K562 treated with DMSO at 1 percent for 24 hours (cell line): ENCODE data around the gene ATP4B. TPM values are rescaled to one million over a fixed set of nuclear protein-coding genes. Genes with fewer than 3 reads are reported as not detected.

Experiments
- total RNA-seq: library from RNA; unstranded; fragments of 300-600 nt; gene quantifications from 2 replicates; pipeline ENCODE4 v1.2.3, GENCODE V29; 2022; ENCODE audit warnings: low read depth; ENCODE audit not compliant: insufficient read depth

The ATP4B gene
- total RNA-seq = not detected in 2 replicates

DNA sequence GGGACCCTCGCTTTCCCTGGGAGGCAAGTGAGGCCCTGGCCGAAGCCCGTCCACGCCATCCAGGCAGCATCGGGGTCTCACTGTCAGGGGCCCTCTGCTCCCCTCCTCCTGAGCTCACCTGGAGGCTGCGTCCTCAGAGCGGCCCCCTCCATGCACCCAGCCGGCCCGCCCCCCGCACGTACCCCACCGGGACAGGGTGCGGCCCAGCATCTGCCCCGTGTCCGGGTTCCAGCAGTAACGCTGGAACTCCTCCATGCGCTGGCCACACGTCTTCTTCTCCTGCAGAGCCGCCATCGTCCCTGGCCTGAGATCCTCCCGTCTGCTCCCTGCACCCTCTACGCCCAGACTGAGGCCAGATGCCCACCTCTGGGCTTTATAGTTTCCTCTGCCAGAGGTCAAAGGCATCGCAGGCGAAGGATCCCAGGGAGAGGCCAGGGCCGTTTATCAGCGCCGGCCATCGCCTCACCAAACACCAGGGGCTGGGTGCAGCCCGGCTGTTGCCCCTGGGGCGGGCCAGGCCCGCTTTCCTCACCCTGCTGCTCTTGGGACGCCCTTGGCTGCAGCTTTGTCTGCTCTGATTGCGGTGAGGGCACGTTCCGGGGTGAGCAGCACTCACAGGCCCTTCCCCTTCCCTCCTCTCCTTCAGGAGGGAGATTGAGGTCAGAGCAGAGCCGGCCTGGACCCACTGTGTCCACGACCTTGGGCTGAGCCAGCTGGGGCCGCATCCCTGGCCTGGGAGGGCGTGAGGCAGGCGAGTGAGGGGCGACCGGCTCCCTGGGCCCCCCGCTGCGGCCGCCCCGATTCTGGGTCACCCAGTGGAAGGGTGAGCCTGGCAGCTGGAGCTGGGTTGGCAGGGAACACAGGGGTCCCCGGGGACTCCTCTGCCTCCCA, at the start of gene ATP4B:
Gene ATP4B, minus strand, starts transcription at position 348 of the 891 bp plus-strand sequence. Its CDS starts 54 bp downstream, at position 294.

DNA sequence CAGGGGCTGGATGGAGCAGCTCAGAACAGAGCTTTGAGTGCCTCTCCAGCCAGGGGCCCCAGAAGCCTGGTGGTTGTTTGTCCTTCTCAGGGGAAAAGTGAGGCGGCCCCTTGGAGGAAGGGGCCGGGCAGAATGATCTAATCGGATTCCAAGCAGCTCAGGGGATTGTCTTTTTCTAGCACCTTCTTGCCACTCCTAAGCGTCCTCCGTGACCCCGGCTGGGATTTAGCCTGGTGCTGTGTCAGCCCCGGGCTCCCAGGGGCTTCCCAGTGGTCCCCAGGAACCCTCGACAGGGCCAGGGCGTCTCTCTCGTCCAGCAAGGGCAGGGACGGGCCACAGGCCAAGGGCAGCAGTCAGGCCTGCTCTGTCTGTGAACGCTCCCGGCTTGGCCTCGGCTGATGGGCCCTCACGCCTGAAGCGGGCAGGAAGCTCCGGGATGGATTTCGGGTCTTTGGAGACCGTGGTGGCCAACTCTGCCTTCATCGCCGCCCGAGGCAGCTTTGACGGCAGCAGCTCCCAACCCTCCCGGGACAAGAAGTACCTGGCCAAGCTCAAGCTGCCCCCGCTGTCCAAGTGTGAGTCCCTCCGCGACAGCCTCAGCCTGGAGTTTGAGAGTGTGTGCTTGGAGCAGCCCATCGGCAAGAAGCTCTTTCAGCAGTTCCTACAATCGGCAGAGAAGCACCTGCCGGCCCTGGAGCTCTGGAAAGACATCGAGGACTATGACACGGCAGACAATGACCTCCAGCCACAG, 9.1 kb upstream of the ATP4B start, which contains the start of gene GRK1:
Gene GRK1, plus strand, starts transcription at position 269 of the 751 bp plus-strand sequence. Its CDS starts 168 bp downstream, at position 437.

Other genes with a start within 250 kb of the ATP4B start
- gene ADPRHL1, start 204.7 kb downstream of the ATP4B start, total RNA-seq = 1.1 and 1.4 TPM in 2 replicates
- gene DCUN1D2, start 167.5 kb downstream of the ATP4B start, total RNA-seq = 6.2 and 10.5 TPM in 2 replicates
- 63.4 and 64.7 TPM in 2 replicates for gene TFDP1, start 73.4 kb downstream of the ATP4B start, total RNA-seq
- gene GRK1, start 9.0 kb upstream of the ATP4B start, total RNA-seq = 0.07 TPM in 1 of 2 replicates, not detected in the other
- gene TMEM255B, start 101.0 kb upstream of the ATP4B start, total RNA-seq = 2.1 and 2.3 TPM in 2 replicates
- gene GAS6, start 205.9 kb upstream of the ATP4B start, total RNA-seq = 46.7 and 49.7 TPM in 2 replicates